ENCODE measurements around the gene DND1. TPM values are rescaled to one million over a fixed set of nuclear protein-coding genes. Genes with fewer than 3 reads are reported as not detected.
"Not testable (repeated sequence)": the region's sequence is repeated elsewhere in the genome, so short reads cannot be mapped to it uniquely, and the experiment has no call there.

Gene DND1
- polyA plus RNA-seq, 3 donors = not detected

- DNase-seq (ENCODE audit: low read depth in 3 of 3, low spot score in 2 of 3) = peak in 1 of 3 donors; percentile 27
Measured at GRCh38 chr5:140631831-140632365, 41.5 kb downstream of the DND1 start.

GRCh38 chr5:140631036-140631417, 42.3 kb downstream of the DND1 start:
- no peak for DNase-seq (ENCODE audit: low read depth in 3 of 3, low spot score in 2 of 3)

GRCh38 chr5:140630292-140631035, 42.9 kb downstream of the DND1 start:
- DNase-seq (ENCODE audit: low read depth in 3 of 3, low spot score in 2 of 3) = no peak

GRCh38 chr5:140628711-140629110, 44.7 kb downstream of the DND1 start:
- DNase-seq (ENCODE audit: low read depth in 3 of 3, low spot score in 2 of 3) = no peak

- DNase-seq (ENCODE audit: low read depth in 3 of 3, low spot score in 2 of 3) = no peak
Measured at GRCh38 chr5:140627972-140628371, 45.4 kb downstream of the DND1 start.

GRCh38 chr5:140624886-140625285, 48.5 kb downstream of the DND1 start:
- DNase-seq (ENCODE audit: low read depth in 3 of 3, low spot score in 2 of 3) = not testable (repeated sequence)

- DNase-seq (ENCODE audit: low read depth in 3 of 3, low spot score in 2 of 3) = not testable (repeated sequence)
Measured at GRCh38 chr5:140623061-140623460, 50.3 kb downstream of the DND1 start.

GRCh38 chr5:140622301-140622700, 51.1 kb downstream of the DND1 start:
- no peak for DNase-seq (ENCODE audit: low read depth in 3 of 3, low spot score in 2 of 3)

Other genes with a start within 250 kb of the DND1 start
- gene EIF4EBP3, start 125.9 kb downstream of the DND1 start, polyA plus RNA-seq (ENCODE audit: insufficient read length in 3 of 3) = 10 to 100 TPM in 1 of 3 donors, 1 to 10 TPM in 2; 9.8 to 11.5 (median 9.9) TPM
- 10 to 100 TPM; 20.3 to 22.8 (median 21.9) TPM for gene SRA1, start 116.1 kb downstream of the DND1 start, polyA plus RNA-seq (ENCODE audit: insufficient read length in 3 of 3)
- 10 to 100 TPM; 23.8 to 33.1 (median 30.5) TPM for gene APBB3, start 109.0 kb downstream of the DND1 start, polyA plus RNA-seq (ENCODE audit: insufficient read length in 3 of 3)
- gene SLC35A4, start 108.7 kb downstream of the DND1 start, polyA plus RNA-seq (ENCODE audit: insufficient read length in 3 of 3) = 10 to 100 TPM; 79.0 to 91.7 (median 79.8) TPM
- gene CD14, start 40.4 kb downstream of the DND1 start, polyA plus RNA-seq (ENCODE audit: insufficient read length in 3 of 3) = 1 to 10 TPM; 5.6 to 7.6 (median 7.5) TPM
- gene TMCO6, start 34.1 kb downstream of the DND1 start, polyA plus RNA-seq (ENCODE audit: insufficient read length in 3 of 3) = 10 to 100 TPM; 15.4 to 16.9 (median 16.6) TPM
- 10 to 100 TPM; 66.7 to 84.4 (median 75.4) TPM for gene NDUFA2, start 25.9 kb downstream of the DND1 start, polyA plus RNA-seq (ENCODE audit: insufficient read length in 3 of 3)
- gene IK, start 25.7 kb downstream of the DND1 start, polyA plus RNA-seq (ENCODE audit: insufficient read length in 3 of 3) = 100 to 1,000 TPM; 180 to 194 (median 192) TPM
- 10 to 100 TPM; 12.8 to 13.7 (median 13.2) TPM for gene WDR55, start 8.7 kb downstream of the DND1 start, polyA plus RNA-seq (ENCODE audit: insufficient read length in 3 of 3)
- gene HARS1, start 17.8 kb upstream of the DND1 start, polyA plus RNA-seq (ENCODE audit: insufficient read length in 3 of 3) = 10 to 100 TPM; 67.2 to 71.7 (median 71.1) TPM
- 10 to 100 TPM; 43.1 to 47.5 (median 45.4) TPM for gene HARS2, start 17.9 kb upstream of the DND1 start, polyA plus RNA-seq (ENCODE audit: insufficient read length in 3 of 3)
- gene ZMAT2, start 26.9 kb upstream of the DND1 start, polyA plus RNA-seq (ENCODE audit: insufficient read length in 3 of 3) = 100 to 1,000 TPM; 147 to 162 (median 157) TPM
- gene PCDHA1, start 112.6 kb upstream of the DND1 start, polyA plus RNA-seq (ENCODE audit: insufficient read length in 3 of 3) = under 1 TPM in 2 of 3 donors, not detected in 1; 0.06 to 0.08 TPM
- gene PCDHA2, start 121.3 kb upstream of the DND1 start, polyA plus RNA-seq (ENCODE audit: insufficient read length in 3 of 3) = under 1 TPM; 0.23 to 0.40 (median 0.35) TPM
- under 1 TPM; 0.22 to 0.65 (median 0.45) TPM for gene PCDHA3, start 127.5 kb upstream of the DND1 start, polyA plus RNA-seq (ENCODE audit: insufficient read length in 3 of 3)
- 1 to 10 TPM in 2 of 3 donors, under 1 TPM in 1; 0.86 to 1.3 (median 1.3) TPM for gene PCDHA4, start 133.5 kb upstream of the DND1 start, polyA plus RNA-seq (ENCODE audit: insufficient read length in 3 of 3)
- under 1 TPM; 0.04 to 0.12 (median 0.08) TPM for gene PCDHA5, start 148.0 kb upstream of the DND1 start, polyA plus RNA-seq (ENCODE audit: insufficient read length in 3 of 3)
- under 1 TPM; 0.33 to 0.47 (median 0.44) TPM for gene PCDHA6, start 154.4 kb upstream of the DND1 start, polyA plus RNA-seq (ENCODE audit: insufficient read length in 3 of 3)
- under 1 TPM; 0.20 to 0.47 (median 0.22) TPM for gene PCDHA7, start 160.7 kb upstream of the DND1 start, polyA plus RNA-seq (ENCODE audit: insufficient read length in 3 of 3)
- gene PCDHA8, start 167.6 kb upstream of the DND1 start, polyA plus RNA-seq (ENCODE audit: insufficient read length in 3 of 3) = under 1 TPM in 2 of 3 donors, not detected in 1; 0.06 TPM
- gene PCDHA9, start 174.8 kb upstream of the DND1 start, polyA plus RNA-seq (ENCODE audit: insufficient read length in 3 of 3) = under 1 TPM in 1 of 3 donors, not detected in 2; 0.03 TPM
- gene PCDHA10, start 182.3 kb upstream of the DND1 start, polyA plus RNA-seq (ENCODE audit: insufficient read length in 3 of 3) = 1 to 10 TPM in 1 of 3 donors, under 1 TPM in 2; 0.51 to 2.1 (median 0.62) TPM
- under 1 TPM; 0.16 to 0.76 (median 0.19) TPM for gene PCDHA11, start 195.4 kb upstream of the DND1 start, polyA plus RNA-seq (ENCODE audit: insufficient read length in 3 of 3)
- under 1 TPM; 0.06 to 0.14 (median 0.08) TPM for gene PCDHA12, start 201.7 kb upstream of the DND1 start, polyA plus RNA-seq (ENCODE audit: insufficient read length in 3 of 3)
- under 1 TPM in 1 of 3 donors, not detected in 2; 0.08 TPM for gene PCDHA13, start 208.5 kb upstream of the DND1 start, polyA plus RNA-seq (ENCODE audit: insufficient read length in 3 of 3)

Data from right renal cortex interstitium (tissue), 3 donors.